GM12865 (cell line): ENCODE measurements around the gene UBE2K.
A peak's percentile ranks its signal among the peaks of the same experiment; 100 is the strongest.
"Not testable (repeated sequence)": the region's sequence is repeated elsewhere in the genome, so short reads cannot be mapped to it uniquely, and the experiment has no call there.

Experiments used
- DNase-seq: peaks from one replicate; pipeline ENCODE4 v3.0.0; 2010; ENCODE audit warnings: low read depth
- H3K4me3 ChIP-seq: 2 replicates; pipeline ENCODE4 v1.5.1; 2011; ENCODE audit warnings: mild to moderate bottlenecking, low read depth, low read length, control low read depth
- CTCF ChIP-seq: IDR thresholded peaks from 2 replicates; pipeline ENCODE4 v1.5.1; 2011; ENCODE audit warnings: low read length, control low read depth, low read depth, inconsistent platforms; ENCODE audit not compliant: insufficient read depth; ENCODE audit errors: missing control alignments

UBE2K gene

GRCh38 chr4:39699687-39700409, 1.9 kb downstream of the UBE2K start:
- H3K4me3 ChIP-seq: peak overlapping the region; percentile 90
- TF ChIP-seq CTCF: no peak
- DNase-seq: no peak

GRCh38 chr4:39700554-39700953, 2.6 kb downstream of the UBE2K start:
- H3K4me3 ChIP-seq: peak overlapping the region; percentile 90
- DNase-seq: no peak
- no peak for TF ChIP-seq CTCF

GRCh38 chr4:39702716-39703115, 4.8 kb downstream of the UBE2K start:
- no peak overlapping the region for H3K4me3 ChIP-seq
- TF ChIP-seq CTCF: no peak
- DNase-seq: no peak

GRCh38 chr4:39704789-39705188, 6.9 kb downstream of the UBE2K start:
- not testable (repeated sequence) for H3K4me3 ChIP-seq, DNase-seq

DNA sequence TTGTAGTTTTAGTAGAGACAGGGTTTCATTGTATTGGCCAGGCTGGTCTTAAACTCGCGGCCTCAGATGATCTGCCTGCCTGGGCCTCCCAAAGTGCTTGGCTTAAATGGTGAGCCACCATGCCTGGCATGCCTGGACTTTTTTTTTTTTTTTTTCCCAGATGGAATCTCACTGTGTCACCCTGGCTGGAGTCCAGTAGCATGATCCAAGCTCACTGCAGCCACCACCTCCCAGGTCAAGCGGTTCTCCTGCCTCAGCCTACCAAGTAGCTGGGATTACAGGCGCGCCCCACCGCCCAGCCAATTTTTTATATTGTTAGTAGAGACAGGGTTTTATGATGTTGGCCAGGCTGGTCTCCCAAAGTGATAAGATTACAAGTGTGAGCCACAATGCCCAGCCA, 8.4 kb downstream of the UBE2K start:
- no peak for DNase-seq
- no peak overlapping the region for H3K4me3 ChIP-seq

DNA sequence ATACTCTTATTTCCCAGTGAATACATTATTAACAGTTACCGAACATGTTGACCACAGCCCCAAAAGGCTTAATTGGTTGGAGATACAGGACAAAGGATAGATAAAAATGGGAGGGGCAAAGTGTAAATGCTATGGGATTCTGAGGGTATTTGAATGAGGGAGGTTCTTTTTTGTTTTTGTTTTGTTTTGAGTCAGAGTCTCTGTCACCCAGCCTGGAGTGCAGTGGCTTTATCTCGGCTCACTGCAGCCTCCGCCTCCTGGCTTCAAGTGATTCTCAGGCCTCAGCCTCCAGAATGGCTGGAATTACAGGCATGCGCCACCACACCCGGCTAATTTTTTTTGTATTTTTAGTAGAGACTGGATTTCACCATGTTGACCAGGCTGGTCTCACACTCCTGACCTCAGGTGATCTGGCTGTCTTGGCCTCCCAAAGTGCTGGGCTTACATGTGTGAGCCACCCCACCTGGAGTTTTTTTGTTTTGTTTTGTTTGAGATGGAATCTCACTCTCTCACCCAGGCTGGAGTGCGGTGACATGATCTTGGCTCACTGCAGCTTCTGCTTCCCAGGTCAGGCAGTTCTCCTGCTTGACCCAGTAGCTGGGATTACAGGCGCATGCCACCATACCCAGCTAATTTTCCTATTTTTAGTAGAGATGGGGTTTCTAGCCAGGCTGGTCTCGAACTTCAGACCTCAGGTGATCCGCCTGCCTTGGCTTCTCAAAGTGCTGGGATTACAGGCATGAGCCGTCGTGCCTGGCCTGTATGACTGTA, 9.0 kb downstream of the UBE2K start:
- DNase-seq: peak; percentile 40
- TF ChIP-seq CTCF: no peak
- H3K4me3 ChIP-seq: no peak overlapping the region

More for the DNA sequence above, 8.4 kb downstream of the UBE2K start:
- TF ChIP-seq CTCF: no peak

- peak; percentile 58 for DNase-seq
- H3K4me3 ChIP-seq: no peak overlapping the region
- TF ChIP-seq CTCF: no peak
Measured at GRCh38 chr4:39710098-39710896, 12.4 kb downstream of the UBE2K start.
